Body of pancreas (tissue), 4 donors: ENCODE measurements around the gene HS6ST2. TPM values are rescaled to one million over a fixed set of nuclear protein-coding genes. Genes with fewer than 3 reads are reported as not detected.
A peak's percentile ranks its signal among the peaks of the same experiment; 100 is the strongest.

Source experiments
- ATAC-seq: fragments of 150-250 bp; one replicate; pipeline ENCODE4 v1.9.1; 2016
- DNase-seq, 4 donors: peaks; one replicate each; pipeline ENCODE4 v3.0.0-alpha.2; 2019
- H3K27ac ChIP-seq, 4 donors: fragments of 200-600 bp; sonication (generic); 1 replicate in 3 of 4; 2 replicates in 1 of 4; pipeline versions ENCODE4 v1.5.1 to v1.6.1; 2016 to 2019; ENCODE audit warnings: mild to moderate bottlenecking in 1 of 4, mixed read lengths in 1 of 4, moderate library complexity in 1 of 4
- H3K27me3 ChIP-seq, 2 donors: fragments of 200-600 bp; sonication (generic); one replicate each; pipeline ENCODE4 v1.6.0; 2016; ENCODE audit warnings: mild to moderate bottlenecking in 1 of 2
- H3K36me3 ChIP-seq, 2 donors: fragments of 200-600 bp; sonication (generic); replicated peaks in 1 of 2; 2 replicates each; pipeline ENCODE4 v1.5.1; 2016; ENCODE audit warnings: low read depth in 2 of 2; ENCODE audit not compliant: insufficient read depth in 1 of 2
- H3K4me1 ChIP-seq: fragments of 200-600 bp; sonication (generic); one replicate; pipeline ENCODE4 v1.6.0; 2016
- H3K4me3 ChIP-seq, 2 donors: fragments of 200-600 bp; sonication (generic); 1 replicate in 1 of 2; 2 replicates in 1 of 2; pipeline ENCODE4 v1.5.1; 2016 to 2019
- H3K9me3 ChIP-seq, 3 donors: fragments of 200-600 bp; sonication (generic); 1 replicate in 2 of 3; 2 replicates in 1 of 3; pipeline ENCODE4 v1.5.1; 2016
- CTCF ChIP-seq, 7 experiments: fragments of 450-650 bp in 4 of 7; fragments of 200-600 bp in 3 of 7; sonication (generic) in 3 of 7; IDR thresholded peaks; one replicate each; pipeline ENCODE4 v1.5.1; 2016 to 2019; ENCODE audit warnings: antibody characterized with exemption in 7 of 7
- POLR2A ChIP-seq, 3 donors: fragments of 450-650 bp; IDR thresholded peaks; one replicate each; pipeline ENCODE4 v1.6.1; 2016; ENCODE audit warnings: antibody characterized with exemption in 3 of 3, mild to moderate bottlenecking in 2 of 3
- WGBS, 2 donors: methylation state at CpG; one replicate each; pipeline ENCODE4 v1.1.5; 2017; 5-methylcytosine and 5-hydroxymethylcytosine counted together
- intact Hi-C: fragments of 100-400 bp; cut with DNase I; formaldehyde crosslinking; loops from one replicate; pipeline ENCODE4 v1.15.1; 2023
- total RNA-seq, 2 donors: library from RNA; depleted of rRNA; stranded (reverse); fragments of >200 nt; gene quantifications; one replicate each; pipeline ENCODE4 v1.1.0, GENCODE V29; 2016

HS6ST2 gene
- total RNA-seq, 2 donors from 2014 or later = 2.6 to 5.3 TPM

- no peak overlapping the region for H3K4me3 ChIP-seq
- no peak for TF ChIP-seq POLR2A (IDR thresholded peaks at IDR 0.05)
- peak in 2 of 7 experiments; percentile 18 to 26 for TF ChIP-seq CTCF (IDR thresholded peaks at IDR 0.05)
- H3K4me1 ChIP-seq = no peaks in the 10 kb centered on the region
- WGBS, 2 donors = 61 to 70% methylated on average over 5 of the region's 6 CpGs
- DNase-seq (peak in 1 of 4 donors; percentile 22), ATAC-seq (no peak)
- intact Hi-C loops = no loop called here
- H3K36me3 ChIP-seq = no peaks in the 10 kb centered on the region
- H3K27ac ChIP-seq = no peak overlapping the region
- H3K9me3 ChIP-seq = no peaks in the 10 kb centered on the region
- H3K27me3 ChIP-seq = no peaks in the 10 kb centered on the region
These were observed 344.1 kb downstream of the HS6ST2 start for GRCh38 chrX:132614297-132614696.

GRCh38 chrX:132613801-132614200 lies 344.6 kb downstream of the HS6ST2 start:
- ATAC-seq (no peak), DNase-seq (no peak)
- Histone ChIP-seq H3K27ac (no peak overlapping the region), H3K4me1 (no peaks in the 10 kb centered on the region), H3K9me3 (no peaks in the 10 kb centered on the region), H3K4me3 (no peak overlapping the region), H3K36me3 (no peaks in the 10 kb centered on the region), H3K27me3 (no peaks in the 10 kb centered on the region)
- intact Hi-C loops = no loop called here
- 48 to 67% methylated on average over 5 of the region's 5 CpGs for WGBS, 2 donors
- TF ChIP-seq POLR2A (IDR thresholded peaks at IDR 0.05) (no peak), CTCF (IDR thresholded peaks at IDR 0.05) (no peak)

GRCh38 chrX:132612821-132613564 lies 345.4 kb downstream of the HS6ST2 start:
- intact Hi-C loops = no loop called here
- ATAC-seq (no peak), DNase-seq (peak; percentile 39 to 72 (median 60))
- H3K9me3 ChIP-seq = no peaks in the 10 kb centered on the region
- H3K4me3 ChIP-seq = no peak overlapping the region
- peak; percentile 9 to 61 (median 52) for TF ChIP-seq CTCF (IDR thresholded peaks at IDR 0.05)
- TF ChIP-seq POLR2A (IDR thresholded peaks at IDR 0.05) = no peak
- H3K4me1 ChIP-seq = no peaks in the 10 kb centered on the region
- no peaks in the 10 kb centered on the region for H3K36me3 ChIP-seq
- 43 to 52% methylated on average over 9 to 10 of the region's 10 CpGs for WGBS, 2 donors
- H3K27ac ChIP-seq = no peak overlapping the region
- no peaks in the 10 kb centered on the region for H3K27me3 ChIP-seq

- H3K9me3 ChIP-seq = no peaks in the 10 kb centered on the region
- H3K4me1 ChIP-seq = no peaks in the 10 kb centered on the region
- DNase-seq (no peak), ATAC-seq (no peak)
- intact Hi-C loops = no loop called here
- 83 to 91% methylated on average over 4 of the region's 4 CpGs for WGBS, 2 donors
- H3K4me3 ChIP-seq = no peak overlapping the region
- no peak overlapping the region for H3K27ac ChIP-seq
- no peak for TF ChIP-seq POLR2A (IDR thresholded peaks at IDR 0.05)
- TF ChIP-seq CTCF (IDR thresholded peaks at IDR 0.05) = no peak
- no peaks in the 10 kb centered on the region for H3K27me3 ChIP-seq
- no peaks in the 10 kb centered on the region for H3K36me3 ChIP-seq
These were observed 347.9 kb downstream of the HS6ST2 start for GRCh38 chrX:132610536-132610935.

- no peak for TF ChIP-seq POLR2A (IDR thresholded peaks at IDR 0.05)
- no peak for TF ChIP-seq CTCF (IDR thresholded peaks at IDR 0.05)
- Histone ChIP-seq H3K36me3 (no peaks in the 10 kb centered on the region), H3K4me3 (no peak overlapping the region), H3K4me1 (no peaks in the 10 kb centered on the region), H3K27ac (no peak overlapping the region), H3K27me3 (no peaks in the 10 kb centered on the region), H3K9me3 (no peaks in the 10 kb centered on the region)
- no peak for DNase-seq
- no peak for ATAC-seq
- 73 to 82% methylated on average over 1 of the region's 1 CpG for WGBS, 2 donors
- intact Hi-C loops = no loop called here
These were observed 349.0 kb downstream of the HS6ST2 start for GRCh38 chrX:132609362-132609848.
